WERI-Rb-1 (cell line): ENCODE data around the gene TEC.
A peak's percentile ranks its signal among the peaks of the same experiment; 100 is the strongest.

Experiments used
- DNase-seq: peaks from one replicate; pipeline ENCODE4 v3.0.0-alpha.2; 2020
- H3K27ac ChIP-seq: fragments of 250-450 bp; sonication (Bioruptor Pico); 2 replicates; pipeline ENCODE4 v1.5.1; 2020; ENCODE audit warnings: mild to moderate bottlenecking, moderate library complexity
- H3K27me3 ChIP-seq: fragments of 250-450 bp; sonication (Bioruptor Pico); 2 replicates; pipeline ENCODE4 v1.5.1; 2021; ENCODE audit warnings: mild to moderate bottlenecking, low read depth, moderate library complexity; ENCODE audit not compliant: insufficient read depth, severe bottlenecking
- H3K36me3 ChIP-seq: fragments of 250-450 bp; sonication (Bioruptor Pico); 2 replicates; pipeline ENCODE4 v1.5.1; 2020; ENCODE audit warnings: mild to moderate bottlenecking, moderate library complexity
- H3K4me3 ChIP-seq: 2 replicates; pipeline ENCODE4 v1.5.1; 2011; ENCODE audit warnings: low read depth, mild to moderate bottlenecking, control low read depth, low read length
- H3K9me3 ChIP-seq: fragments of 250-450 bp; sonication (Bioruptor Pico); 2 replicates; pipeline ENCODE4 v1.5.1; 2021; ENCODE audit warnings: mild to moderate bottlenecking, moderate library complexity; ENCODE audit not compliant: severe bottlenecking
- TF ChIP-seq, protein P1 (sequence below): IDR thresholded peaks from 2 replicates; pipeline ENCODE4 v1.5.1; 2011; ENCODE audit warnings: low read depth, mild to moderate bottlenecking, control low read depth, inconsistent platforms, low read length

TEC gene

DNA sequence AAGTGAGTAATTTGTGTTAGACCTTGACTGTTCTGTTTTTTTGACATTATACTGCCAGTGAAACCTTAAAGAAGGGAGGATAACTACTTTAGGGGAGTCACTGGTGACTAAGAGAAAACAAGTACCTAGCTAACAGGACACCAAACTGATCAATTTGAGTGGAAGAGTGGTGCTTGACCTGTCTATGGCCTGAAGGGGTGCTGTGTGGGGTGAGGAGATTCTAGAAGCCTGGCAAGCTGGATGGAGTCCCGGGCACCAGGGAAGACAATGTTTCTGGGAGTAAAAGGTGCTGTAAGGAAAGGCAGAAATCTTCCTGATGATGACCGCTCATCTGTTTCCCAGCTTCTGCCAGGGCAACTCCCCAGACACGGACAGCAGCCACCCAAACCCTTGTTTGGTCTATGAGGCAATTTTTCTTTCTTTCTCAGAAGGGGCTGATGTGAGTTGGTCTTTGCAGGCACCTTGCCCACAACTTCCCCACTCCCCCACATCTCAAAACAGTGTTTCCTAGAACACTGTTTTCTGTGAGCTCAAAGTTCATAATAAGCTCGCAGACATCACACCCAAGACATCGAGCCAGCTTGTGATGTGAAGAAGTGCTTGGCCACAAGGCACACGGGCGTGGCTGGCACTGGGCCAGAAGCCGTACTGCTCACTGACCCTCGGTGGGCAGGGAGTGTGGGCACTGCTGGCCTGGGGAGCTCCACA is 140.2 kb downstream of the TEC start:
- no peaks in the 10 kb centered on the region for H3K27me3 ChIP-seq
- DNase-seq, result no peak
- peaks cover 4% of the 10 kb centered on the region; the same call in 1 of the 2 replicates for H3K36me3 ChIP-seq
- no peak overlapping the region for H3K4me3 ChIP-seq
- TF ChIP-seq, protein P1, sequence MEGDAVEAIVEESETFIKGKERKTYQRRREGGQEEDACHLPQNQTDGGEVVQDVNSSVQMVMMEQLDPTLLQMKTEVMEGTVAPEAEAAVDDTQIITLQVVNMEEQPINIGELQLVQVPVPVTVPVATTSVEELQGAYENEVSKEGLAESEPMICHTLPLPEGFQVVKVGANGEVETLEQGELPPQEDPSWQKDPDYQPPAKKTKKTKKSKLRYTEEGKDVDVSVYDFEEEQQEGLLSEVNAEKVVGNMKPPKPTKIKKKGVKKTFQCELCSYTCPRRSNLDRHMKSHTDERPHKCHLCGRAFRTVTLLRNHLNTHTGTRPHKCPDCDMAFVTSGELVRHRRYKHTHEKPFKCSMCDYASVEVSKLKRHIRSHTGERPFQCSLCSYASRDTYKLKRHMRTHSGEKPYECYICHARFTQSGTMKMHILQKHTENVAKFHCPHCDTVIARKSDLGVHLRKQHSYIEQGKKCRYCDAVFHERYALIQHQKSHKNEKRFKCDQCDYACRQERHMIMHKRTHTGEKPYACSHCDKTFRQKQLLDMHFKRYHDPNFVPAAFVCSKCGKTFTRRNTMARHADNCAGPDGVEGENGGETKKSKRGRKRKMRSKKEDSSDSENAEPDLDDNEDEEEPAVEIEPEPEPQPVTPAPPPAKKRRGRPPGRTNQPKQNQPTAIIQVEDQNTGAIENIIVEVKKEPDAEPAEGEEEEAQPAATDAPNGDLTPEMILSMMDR, result peak; percentile 29; the same call in 1 of the 2 replicates
- H3K9me3 ChIP-seq, result no peaks in the 10 kb centered on the region
- no peak overlapping the region for H3K27ac ChIP-seq

GRCh38 chr4:48127682-48128404 is 141.8 kb downstream of the TEC start:
- Histone ChIP-seq H3K27ac (peak overlapping the region; percentile 60), H3K9me3 (no peaks in the 10 kb centered on the region), H3K36me3 (no peaks in the 10 kb centered on the region), H3K27me3 (no peaks in the 10 kb centered on the region), H3K4me3 (no peak overlapping the region)
- TF ChIP-seq, protein P1, result peak; percentile 57
- DNase-seq, result peak; percentile 84

- TF ChIP-seq, protein P1, result no peak
- H3K27ac ChIP-seq, result no peak overlapping the region
- H3K4me3 ChIP-seq, result no peak overlapping the region
- no peaks in the 10 kb centered on the region for H3K36me3 ChIP-seq
- no peaks in the 10 kb centered on the region for H3K9me3 ChIP-seq
- H3K27me3 ChIP-seq, result no peaks in the 10 kb centered on the region
- DNase-seq, result no peak
Measured at GRCh38 chr4:48127231-48127630, 142.4 kb downstream of the TEC start.

- DNase-seq, result no peak
- Histone ChIP-seq H3K9me3 (no peaks in the 10 kb centered on the region), H3K4me3 (no peak overlapping the region), H3K36me3 (no peaks in the 10 kb centered on the region), H3K27ac (no peak overlapping the region), H3K27me3 (no peaks in the 10 kb centered on the region)
- TF ChIP-seq, protein P1, result no peak
Measured at GRCh38 chr4:48126621-48127020, 143.0 kb downstream of the TEC start.

- H3K4me3 ChIP-seq, result no peak overlapping the region
- no peak for DNase-seq
- no peaks in the 10 kb centered on the region for H3K36me3 ChIP-seq
- H3K27me3 ChIP-seq, result no peaks in the 10 kb centered on the region
- TF ChIP-seq, protein P1, result no peak
- no peak overlapping the region for H3K27ac ChIP-seq
- H3K9me3 ChIP-seq, result no peaks in the 10 kb centered on the region
Measured at GRCh38 chr4:48124870-48125269, 144.8 kb downstream of the TEC start.
